OCI-LY7 (cell line): ENCODE measurements around the gene ACBD3. TPM values are rescaled to one million over a fixed set of nuclear protein-coding genes. Genes with fewer than 3 reads are reported as not detected.
A peak's percentile ranks its signal among the peaks of the same experiment; 100 is the strongest.

Experiments
- BruUV-seq: library from RNA; stranded (reverse); fragments of 400-500 nt; replicated peaks from 2 replicates; lab custom pipeline; 2021; lab: Mats Ljungman, UMichigan
- CTCF ChIA-PET: fragments of 300-600 bp; sonication (Branson Sonifier 250); formaldehyde crosslinking; loops from one replicate; lab custom pipeline; 2022; ENCODE audit warnings: antibody characterized with exemption; ENCODE audit not compliant: unreplicated experiment; lab: Charles Lee
- POLR2A ChIA-PET: fragments of 300-600 bp; sonication (Branson Sonifier 250); formaldehyde crosslinking; loops from one replicate; lab custom pipeline; 2022; ENCODE audit warnings: antibody characterized with exemption; lab: Charles Lee
- DNase-seq: peaks from one replicate; pipeline ENCODE4 v3.0.0-alpha.2; 2015; ENCODE audit warnings: low spot score
- H2AFZ ChIP-seq: fragments of 200-600 bp; sonication (generic), shearing (Covaris generic); 2 replicates; pipeline ENCODE4 v1.6.1; 2014; ENCODE audit warnings: mild to moderate bottlenecking, antibody characterized with exemption, low read length, moderate library complexity
- H3K27ac ChIP-seq: fragments of 200-600 bp; sonication (generic); 2 replicates; pipeline ENCODE4 v1.5.1; 2014; ENCODE audit warnings: mixed run types, low read depth, mild to moderate bottlenecking, moderate library complexity, low read length, inconsistent platforms; ENCODE audit not compliant: poor library complexity, severe bottlenecking
- H3K36me3 ChIP-seq: fragments of 200-600 bp; sonication (generic); 2 replicates; pipeline ENCODE4 v1.6.1; 2014; ENCODE audit warnings: mild to moderate bottlenecking, antibody characterized with exemption, low read length, moderate library complexity, mixed read lengths; ENCODE audit not compliant: insufficient read depth
- H3K4me1 ChIP-seq: fragments of 200-600 bp; sonication (generic); 2 replicates; pipeline ENCODE4 v1.5.1; 2014; ENCODE audit warnings: mild to moderate bottlenecking, low read length; ENCODE audit not compliant: insufficient read depth, poor library complexity, severe bottlenecking
- H3K4me2 ChIP-seq: fragments of 200-600 bp; sonication (generic); 2 replicates; pipeline ENCODE4 v1.6.1; 2014; ENCODE audit warnings: mild to moderate bottlenecking, low read length
- H3K4me3 ChIP-seq: fragments of 200-600 bp; sonication (generic); 2 replicates; pipeline ENCODE4 v1.5.1; 2014; ENCODE audit warnings: mild to moderate bottlenecking, low read depth, low read length; ENCODE audit not compliant: poor library complexity, severe bottlenecking
- H3K79me2 ChIP-seq: fragments of 200-600 bp; sonication (generic); 2 replicates; pipeline ENCODE4 v1.6.1; 2016; ENCODE audit warnings: low read depth, mild to moderate bottlenecking, low read length, moderate library complexity, mixed read lengths; ENCODE audit not compliant: insufficient read depth
- H3K9me2 ChIP-seq: fragments of 200-600 bp; sonication (generic); 2 replicates; pipeline ENCODE4 v1.6.1; 2016; ENCODE audit warnings: mild to moderate bottlenecking, low read length, mixed read lengths; ENCODE audit not compliant: insufficient read depth
- H3K9me3 ChIP-seq: fragments of 200-600 bp; sonication (generic); 2 replicates; pipeline ENCODE4 v1.6.1; 2014; ENCODE audit warnings: mild to moderate bottlenecking, mixed run types, low read length, mixed read lengths
- H4K20me1 ChIP-seq: fragments of 200-600 bp; sonication (generic); 2 replicates; pipeline ENCODE4 v1.6.1; 2014; ENCODE audit warnings: mild to moderate bottlenecking, antibody characterized with exemption, low read length, moderate library complexity, mixed read lengths; ENCODE audit not compliant: insufficient read depth
- EZH2phosphoT487 ChIP-seq: fragments of 200-600 bp; sonication (generic); IDR thresholded peaks from 2 replicates; pipeline ENCODE4 v1.6.1; 2018; ENCODE audit warnings: low read depth, borderline replicate concordance, mild to moderate bottlenecking, mixed run types, antibody characterized with exemption, low read length, moderate library complexity, mixed read lengths
- intact Hi-C: fragments of 100-400 bp; cut with micrococcal nuclease; formaldehyde crosslinking; loops from one replicate; pipeline ENCODE4 v1.10.0; 2022; ENCODE audit not compliant: unreplicated experiment
- total RNA-seq, 2 experiments: library from RNA; depleted of rRNA in 1 of 2; stranded (reverse); fragments of >200 nt in 1 of 2; shearing (Covaris generic) in 1 of 2; gene quantifications; 2 replicates each; pipeline ENCODE4 v1.2.3, GENCODE V29; 2014 to 2022
- TF ChIP-seq, protein P1 (sequence below): fragments of 200-600 bp; sonication (generic); conservative IDR thresholded peaks from 2 replicates; pipeline ENCODE4 v1.5.1; 2014; ENCODE audit warnings: mild to moderate bottlenecking, antibody characterized with exemption, low read length, moderate library complexity, mixed read lengths

Gene ACBD3
- total RNA-seq, 2 experiments from 2014 or later = 30.3 to 51.7 TPM

DNA sequence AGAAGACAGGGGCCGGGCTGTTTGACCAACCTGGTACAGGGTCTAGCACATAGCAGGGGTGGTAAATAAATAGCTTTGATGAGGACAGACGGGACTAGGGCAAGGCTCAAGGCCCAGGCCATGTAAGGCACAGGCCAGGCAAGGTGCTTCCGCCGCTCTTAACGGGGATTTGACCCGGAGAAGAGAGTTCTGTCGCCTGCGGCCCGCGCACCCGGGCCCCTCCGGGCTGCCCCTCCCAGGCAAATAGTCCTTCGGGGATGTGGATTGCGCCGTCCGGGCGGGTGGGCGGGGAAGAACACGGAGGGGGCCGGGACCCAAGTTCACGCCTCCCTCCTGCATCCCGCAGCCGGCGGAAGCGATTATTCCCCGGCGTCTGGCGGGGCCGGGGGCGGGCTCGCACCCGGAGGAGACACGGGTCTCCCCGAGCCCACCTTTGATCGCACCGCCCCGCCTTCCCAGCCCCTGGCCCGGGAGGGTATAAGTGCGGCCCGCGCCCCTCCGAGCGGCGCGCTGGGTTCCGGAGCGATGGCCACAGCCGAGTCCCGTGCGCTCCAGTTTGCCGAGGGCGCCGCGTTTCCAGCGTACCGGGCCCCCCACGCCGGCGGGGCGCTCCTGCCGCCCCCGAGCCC, 36.7 kb upstream of the ACBD3 start, which contains the start of gene MIXL1:
Gene MIXL1 (plus strand): TSS at position 508 of the 629 bp plus-strand sequence. CDS start 18 bp downstream, at position 526.
- ChIA-PET POLR2A (interaction anchor here (1.4 kb wide), 1 partner anchor 9 kb away, joined by 6 read pairs; no protein-coding TSS in a partner anchor), CTCF (interaction anchor here (0.5 to 0.7 kb wide), 3 partner anchors 9 to 732 kb away, joined by 3 to 4 read pairs (median 4); no protein-coding TSS in a partner anchor)
- peak within 1 kb of the TSS; percentile 78 for H2AFZ ChIP-seq
- no peaks in the 10 kb centered on the region for H3K9me2 ChIP-seq
- no peaks in the 10 kb centered on the region for H3K36me3 ChIP-seq
- no peaks in the 10 kb centered on the region for H3K79me2 ChIP-seq
- H3K4me3 ChIP-seq = peak within 1 kb of the TSS; percentile 67
- no peak within 1 kb of the TSS for H3K27ac ChIP-seq
- peak; percentile 38 for DNase-seq
- intact Hi-C loops = loop anchor here (5.0 kb wide), 1 partner anchor 49 kb away; no protein-coding TSS in a partner anchor
- H3K4me2 ChIP-seq = peak within 1 kb of the TSS; percentile 70
- no peak for TF ChIP-seq EZH2phosphoT487
- TF ChIP-seq, protein P1, sequence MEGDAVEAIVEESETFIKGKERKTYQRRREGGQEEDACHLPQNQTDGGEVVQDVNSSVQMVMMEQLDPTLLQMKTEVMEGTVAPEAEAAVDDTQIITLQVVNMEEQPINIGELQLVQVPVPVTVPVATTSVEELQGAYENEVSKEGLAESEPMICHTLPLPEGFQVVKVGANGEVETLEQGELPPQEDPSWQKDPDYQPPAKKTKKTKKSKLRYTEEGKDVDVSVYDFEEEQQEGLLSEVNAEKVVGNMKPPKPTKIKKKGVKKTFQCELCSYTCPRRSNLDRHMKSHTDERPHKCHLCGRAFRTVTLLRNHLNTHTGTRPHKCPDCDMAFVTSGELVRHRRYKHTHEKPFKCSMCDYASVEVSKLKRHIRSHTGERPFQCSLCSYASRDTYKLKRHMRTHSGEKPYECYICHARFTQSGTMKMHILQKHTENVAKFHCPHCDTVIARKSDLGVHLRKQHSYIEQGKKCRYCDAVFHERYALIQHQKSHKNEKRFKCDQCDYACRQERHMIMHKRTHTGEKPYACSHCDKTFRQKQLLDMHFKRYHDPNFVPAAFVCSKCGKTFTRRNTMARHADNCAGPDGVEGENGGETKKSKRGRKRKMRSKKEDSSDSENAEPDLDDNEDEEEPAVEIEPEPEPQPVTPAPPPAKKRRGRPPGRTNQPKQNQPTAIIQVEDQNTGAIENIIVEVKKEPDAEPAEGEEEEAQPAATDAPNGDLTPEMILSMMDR = no peak
- no TSS peak for BruUV-seq
- no peaks in the 10 kb centered on the region for H4K20me1 ChIP-seq
- H3K9me3 ChIP-seq = no peaks in the 10 kb centered on the region
- H3K4me1 ChIP-seq = peaks cover 29% of the 10 kb centered on the region

DNA sequence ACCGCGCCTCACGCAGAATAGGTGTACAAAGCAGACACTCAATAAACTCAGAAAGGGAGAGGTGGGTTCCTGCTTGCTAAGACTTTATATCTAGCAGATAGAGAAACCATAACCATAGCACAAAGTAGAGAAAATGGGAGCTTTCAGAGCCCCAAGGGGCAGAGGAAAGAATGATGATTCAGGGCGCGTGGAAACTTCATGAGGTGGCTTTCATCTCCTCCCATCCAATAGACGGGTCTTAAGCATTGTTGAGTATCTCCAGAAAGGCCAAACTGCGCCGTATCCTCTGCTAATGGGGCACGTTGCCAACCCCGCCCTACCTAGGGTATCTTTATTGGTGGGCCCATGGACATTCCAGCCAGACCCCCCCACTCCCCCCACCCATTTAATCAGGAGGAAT, 36.1 kb upstream of the ACBD3 start:
- intact Hi-C loops = loop anchor here (5.0 kb wide), 1 partner anchor 50 kb away; no protein-coding TSS in a partner anchor
- no peak overlapping the region for H3K4me3 ChIP-seq
- no peak overlapping the region; the same call in 1 of the 2 replicates for H2AFZ ChIP-seq
- POLR2A ChIA-PET = interaction anchor here (1.3 kb wide), 1 partner anchor 10 kb away, joined by 4 read pairs; no protein-coding TSS in a partner anchor
- H4K20me1 ChIP-seq = no peaks in the 10 kb centered on the region
- H3K79me2 ChIP-seq = no peaks in the 10 kb centered on the region
- H3K27ac ChIP-seq = no peak overlapping the region
- H3K9me2 ChIP-seq = no peaks in the 10 kb centered on the region
- no peaks in the 10 kb centered on the region for H3K36me3 ChIP-seq
- BruUV-seq = no TSS peak
- peaks cover 29% of the 10 kb centered on the region for H3K4me1 ChIP-seq
- CTCF ChIA-PET = no interaction called here
- no peaks in the 10 kb centered on the region for H3K9me3 ChIP-seq
- no peak overlapping the region for H3K4me2 ChIP-seq
- no peak for DNase-seq
- no peak for TF ChIP-seq EZH2phosphoT487
- TF ChIP-seq, protein P1 = no peak
